Colonic mucosa (tissue), 4 donors: ENCODE measurements around the gene NAA35. TPM values are rescaled to one million over a fixed set of nuclear protein-coding genes. Genes with fewer than 3 reads are reported as not detected.

ENCODE experiments used
- DNase-seq: peaks from one replicate; pipeline ENCODE4 v3.0.0-alpha.2; 2020
- H3K27ac ChIP-seq: fragments of 200-600 bp; one replicate; pipeline ENCODE4 v1.8.0; 2021
- H3K27me3 ChIP-seq: fragments of 200-600 bp; one replicate; pipeline ENCODE4 v1.8.0; 2021
- H3K36me3 ChIP-seq: fragments of 200-600 bp; one replicate; pipeline ENCODE4 v1.8.0; 2021
- H3K4me1 ChIP-seq: fragments of 200-600 bp; one replicate; pipeline ENCODE4 v1.8.0; 2021; ENCODE audit warnings: mild to moderate bottlenecking
- H3K4me3 ChIP-seq: fragments of 200-600 bp; one replicate; pipeline ENCODE4 v1.8.0; 2021
- H3K9ac ChIP-seq, 2 donors: one replicate each; pipeline ENCODE4 v1.7.0; 2013; ENCODE audit warnings: control low read depth in 2 of 2, low read depth in 2 of 2, low read length in 2 of 2
- H3K9me3 ChIP-seq: fragments of 200-600 bp; one replicate; pipeline ENCODE4 v1.8.0; 2021
- intact Hi-C: fragments of 100-400 bp; cut with DNase I; formaldehyde crosslinking; loops from one replicate; pipeline ENCODE4 v1.14.1; 2022
- total RNA-seq, 2 donors: library from RNA; stranded (reverse); fragmentation: NEBNext Ultra II Directional in 1 of 2; extraction: Animal tissue kit (Norgen Biotek cat#: 25700) in 1 of 2; gene quantifications; one replicate each; pipeline ENCODE4 v1.2.1, GENCODE V29; 2021
- TF ChIP-seq, protein P1 (sequence below): fragments of 200-600 bp; IDR thresholded peaks from one replicate; pipeline ENCODE4 v1.8.0; 2022; ENCODE audit warnings: antibody characterized with exemption, mild to moderate bottlenecking
- donor health status: healthy.
- donor health status: DM: no; HTN: no; CAD: no.
- donor health status: DM: no; HTN: no; CAD: no.

Gene NAA35
- total RNA-seq, 2 donors from 2014 or later: 29.2 to 40.2 TPM

DNA sequence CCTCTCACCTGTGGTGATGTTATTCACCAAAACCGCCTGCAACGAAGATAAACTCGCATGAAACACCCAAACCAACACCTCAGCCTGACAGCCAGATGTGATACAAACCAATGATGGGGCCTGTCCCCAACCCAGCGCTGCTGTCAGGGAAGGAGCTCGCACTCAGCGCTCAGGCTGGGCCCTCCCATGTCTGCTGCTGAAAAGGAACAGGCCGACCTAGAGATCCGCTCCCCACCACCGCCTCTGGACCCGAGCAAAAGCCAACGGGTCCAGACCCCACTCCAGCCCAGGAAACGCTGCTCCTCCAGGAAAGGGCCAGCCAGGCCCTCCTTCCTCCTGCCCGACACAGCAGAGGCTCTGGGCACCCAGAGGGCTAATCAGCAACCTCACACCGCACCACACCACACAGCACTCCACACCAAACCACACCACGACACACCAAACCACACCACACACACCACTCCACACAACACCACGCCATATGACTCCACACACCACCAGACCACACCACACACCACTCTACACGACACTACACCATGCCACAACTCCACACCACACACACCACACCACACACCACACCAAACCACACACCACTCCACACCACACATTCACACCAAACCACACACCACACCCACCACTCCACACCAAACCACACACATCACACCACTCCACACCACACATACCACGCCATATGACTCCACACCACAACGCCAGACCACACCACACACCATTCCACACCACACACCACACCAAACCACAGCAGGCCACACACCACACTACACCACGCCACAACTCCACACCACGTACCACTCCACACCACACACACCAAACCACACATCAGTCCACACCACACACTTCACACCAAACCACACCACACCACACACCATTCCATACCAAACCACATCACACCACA, 111.9 kb downstream of the NAA35 start:
- no peak overlapping the region for H3K27ac ChIP-seq

DNA sequence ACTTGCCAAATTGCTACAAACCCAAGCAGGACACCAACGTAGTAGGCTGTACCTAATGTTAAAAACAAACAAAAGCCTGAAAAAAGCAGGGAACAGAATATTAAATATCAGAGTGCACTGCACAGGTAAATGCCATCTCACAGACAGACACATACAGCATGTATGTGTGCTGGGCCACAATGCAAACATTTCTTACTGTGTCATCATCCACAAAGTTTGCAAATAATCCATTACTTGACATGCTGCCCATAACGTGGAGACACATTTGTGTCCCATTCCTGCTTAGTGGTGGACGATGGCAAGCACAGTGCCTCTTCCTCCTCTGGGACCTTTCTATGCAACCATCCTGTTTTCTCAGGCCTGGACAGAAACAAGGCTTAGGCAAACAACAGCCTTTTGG, 113.7 kb downstream of the NAA35 start:
- H3K4me3 ChIP-seq: no peak overlapping the region
- H3K4me1 ChIP-seq: no peaks in the 10 kb centered on the region
- H3K9ac ChIP-seq: no peak overlapping the region
- no peaks in the 10 kb centered on the region for H3K9me3 ChIP-seq
- TF ChIP-seq, protein P1, sequence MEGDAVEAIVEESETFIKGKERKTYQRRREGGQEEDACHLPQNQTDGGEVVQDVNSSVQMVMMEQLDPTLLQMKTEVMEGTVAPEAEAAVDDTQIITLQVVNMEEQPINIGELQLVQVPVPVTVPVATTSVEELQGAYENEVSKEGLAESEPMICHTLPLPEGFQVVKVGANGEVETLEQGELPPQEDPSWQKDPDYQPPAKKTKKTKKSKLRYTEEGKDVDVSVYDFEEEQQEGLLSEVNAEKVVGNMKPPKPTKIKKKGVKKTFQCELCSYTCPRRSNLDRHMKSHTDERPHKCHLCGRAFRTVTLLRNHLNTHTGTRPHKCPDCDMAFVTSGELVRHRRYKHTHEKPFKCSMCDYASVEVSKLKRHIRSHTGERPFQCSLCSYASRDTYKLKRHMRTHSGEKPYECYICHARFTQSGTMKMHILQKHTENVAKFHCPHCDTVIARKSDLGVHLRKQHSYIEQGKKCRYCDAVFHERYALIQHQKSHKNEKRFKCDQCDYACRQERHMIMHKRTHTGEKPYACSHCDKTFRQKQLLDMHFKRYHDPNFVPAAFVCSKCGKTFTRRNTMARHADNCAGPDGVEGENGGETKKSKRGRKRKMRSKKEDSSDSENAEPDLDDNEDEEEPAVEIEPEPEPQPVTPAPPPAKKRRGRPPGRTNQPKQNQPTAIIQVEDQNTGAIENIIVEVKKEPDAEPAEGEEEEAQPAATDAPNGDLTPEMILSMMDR: no peak
- intact Hi-C loops: no loop called here
- no peaks in the 10 kb centered on the region for H3K27me3 ChIP-seq
- H3K36me3 ChIP-seq: no peaks in the 10 kb centered on the region
- no peak for DNase-seq
- H3K27ac ChIP-seq: no peak overlapping the region

More for the DNA sequence above, 111.9 kb downstream of the NAA35 start:
- intact Hi-C loops: no loop called here
- no peaks in the 10 kb centered on the region for H3K27me3 ChIP-seq
- no peak overlapping the region for H3K4me3 ChIP-seq
- H3K4me1 ChIP-seq: no peaks in the 10 kb centered on the region
- no peak for DNase-seq
- H3K36me3 ChIP-seq: no peaks in the 10 kb centered on the region
- TF ChIP-seq, protein P1: no peak
- no peaks in the 10 kb centered on the region for H3K9me3 ChIP-seq
- no peak overlapping the region for H3K9ac ChIP-seq

DNA sequence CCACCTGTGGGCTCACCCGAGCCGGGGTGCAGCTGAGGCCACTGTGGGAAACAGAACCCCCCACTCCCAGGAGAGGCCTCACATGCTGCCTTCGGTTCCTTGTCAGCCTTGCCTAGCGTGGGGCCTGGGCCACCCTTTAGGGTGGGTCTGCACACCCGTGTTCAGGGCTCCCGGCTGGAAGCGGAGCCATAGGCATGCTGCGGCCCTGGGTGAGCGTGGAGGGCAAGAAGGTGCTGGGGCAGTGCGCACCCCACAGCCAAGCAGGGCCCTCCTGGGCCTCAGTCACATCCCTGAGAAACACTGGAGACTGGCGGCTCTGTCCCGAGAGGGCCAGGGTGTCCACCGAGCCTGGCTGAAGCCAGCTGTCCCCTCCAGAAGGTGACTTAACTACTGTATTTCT, 116.5 kb downstream of the NAA35 start:
- no peak for DNase-seq
- Histone ChIP-seq H3K27ac (no peak overlapping the region), H3K4me3 (no peak overlapping the region), H3K4me1 (no peaks in the 10 kb centered on the region), H3K27me3 (no peaks in the 10 kb centered on the region), H3K36me3 (no peaks in the 10 kb centered on the region), H3K9me3 (no peaks in the 10 kb centered on the region), H3K9ac (no peak overlapping the region)
- TF ChIP-seq, protein P1: no peak
- intact Hi-C loops: no loop called here

DNA sequence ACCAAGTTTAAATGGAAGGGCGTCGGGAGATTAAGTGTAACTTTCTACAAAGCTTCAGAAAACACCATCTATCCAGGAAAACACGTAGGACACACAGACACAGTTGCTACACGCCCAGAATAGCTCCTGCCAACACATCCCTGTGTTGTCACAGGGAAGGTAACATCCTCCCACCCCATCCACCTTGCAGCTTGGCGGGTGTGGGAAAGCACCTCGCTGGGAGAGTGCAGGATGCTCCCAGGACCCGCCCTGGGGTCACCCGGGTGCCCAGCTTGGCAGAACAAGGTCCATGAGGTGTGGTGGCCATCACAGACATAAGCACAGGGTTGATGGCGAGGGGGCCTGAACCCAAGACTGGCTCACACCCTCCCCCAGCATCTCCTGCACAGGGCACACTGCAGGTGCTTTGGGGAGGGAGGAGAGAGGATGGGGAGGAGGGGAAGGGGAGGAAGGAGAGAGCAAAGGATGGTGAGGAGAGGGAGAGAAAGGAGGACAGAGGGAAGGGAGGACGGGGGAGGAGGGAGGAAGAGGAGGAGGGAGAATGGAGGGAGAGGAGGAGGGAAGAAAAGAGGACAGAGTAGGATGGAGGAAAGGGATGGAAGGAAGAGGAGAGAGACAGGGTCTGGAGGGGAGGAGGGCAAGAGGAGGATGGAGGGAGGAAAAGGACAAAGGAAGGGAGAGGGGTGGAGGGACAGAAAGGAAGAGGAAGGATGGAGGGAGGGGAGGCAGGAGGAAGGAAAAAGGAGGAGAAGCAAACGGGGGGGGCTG, 121.2 kb downstream of the NAA35 start:
- peak; percentile 53 for DNase-seq
- H3K27ac ChIP-seq: no peak overlapping the region
- TF ChIP-seq, protein P1: no peak

DNA sequence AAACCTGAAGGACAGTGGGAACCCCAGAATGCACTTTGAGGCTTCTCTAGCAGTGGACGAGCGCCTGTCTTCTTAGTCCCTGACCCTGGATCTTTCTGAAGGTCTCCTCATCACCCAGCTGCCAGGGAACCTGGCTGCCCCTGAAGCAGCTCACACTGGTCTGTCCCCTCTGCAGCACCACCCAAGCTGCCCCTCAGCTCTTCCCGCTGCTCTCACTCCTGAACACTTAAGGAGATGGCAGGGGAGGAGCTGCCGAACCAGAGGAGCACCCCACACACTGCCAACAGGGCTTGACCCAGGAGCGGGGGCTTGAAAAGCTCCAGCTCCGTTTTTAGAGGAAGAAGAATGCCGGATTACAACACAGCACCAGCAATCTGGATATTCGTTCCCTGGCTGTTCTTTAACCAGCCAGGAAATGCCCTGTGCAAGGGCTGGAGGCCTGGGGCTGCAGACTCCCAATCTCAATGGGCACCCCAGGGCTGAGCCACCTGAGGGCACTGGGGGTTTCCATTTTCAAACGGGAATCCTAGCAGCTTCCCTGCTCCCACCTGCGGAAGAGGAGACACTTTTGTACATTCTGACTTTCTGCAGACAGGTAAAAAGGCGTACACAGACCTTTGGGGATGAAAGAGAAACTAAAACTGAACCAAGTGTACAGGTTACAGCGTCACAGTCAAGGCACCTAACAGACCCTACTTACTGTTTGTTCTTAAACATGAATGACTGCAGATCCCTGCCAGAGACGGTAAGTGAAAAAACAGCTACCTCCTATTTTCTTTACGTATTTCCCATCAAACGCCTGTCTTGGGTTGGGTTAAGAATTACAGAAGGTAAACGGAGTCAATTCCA, 122.1 kb downstream of the NAA35 start:
- intact Hi-C loops: no loop called here
- Histone ChIP-seq H3K4me3 (no peak overlapping the region), H3K9ac (peak overlapping the region in 1 of 2 donors; percentile 66), H3K27ac (peak overlapping the region; percentile 31), H3K36me3 (no peaks in the 10 kb centered on the region), H3K9me3 (no peaks in the 10 kb centered on the region), H3K27me3 (no peaks in the 10 kb centered on the region), H3K4me1 (no peaks in the 10 kb centered on the region)
- TF ChIP-seq, protein P1: no peak
- DNase-seq: peak; percentile 40

More for the DNA sequence above, 121.2 kb downstream of the NAA35 start:
- Histone ChIP-seq H3K27me3 (no peaks in the 10 kb centered on the region), H3K9me3 (no peaks in the 10 kb centered on the region), H3K9ac (peak overlapping the region in 1 of 2 donors; percentile 66), H3K4me1 (no peaks in the 10 kb centered on the region), H3K4me3 (no peak overlapping the region), H3K36me3 (no peaks in the 10 kb centered on the region)
- intact Hi-C loops: no loop called here
